SK-N-SH (cell line): ENCODE measurements around the gene PPM1N. TPM values are rescaled to one million over a fixed set of nuclear protein-coding genes. Genes with fewer than 3 reads are reported as not detected.

Experiments used
- CTCF ChIA-PET: fragments of 300-600, 350-600 bp; formaldehyde crosslinking; extraction: SDS; loops from one replicate; lab custom pipeline; 2021; lab: Yijun Ruan, JAX
- POLR2A ChIA-PET: fragments of 350-600 bp; sonication (Branson Sonifier 250); formaldehyde crosslinking; extraction: SDS; loops from one replicate; lab custom pipeline; 2020; ENCODE audit warnings: antibody characterized with exemption, inconsistent platforms; lab: Yijun Ruan, JAX
- DNase-seq: peaks from one replicate; pipeline ENCODE4 v3.0.0; 2012
- H2AFZ ChIP-seq: fragments of 200-600 bp; sonication (generic); 2 replicates; pipeline ENCODE4 v1.8.1; 2016; ENCODE audit warnings: antibody characterized with exemption, mild to moderate bottlenecking, low read depth
- H3F3A ChIP-seq: fragments of 200-600 bp; sonication (generic); replicated peaks from 2 replicates; pipeline ENCODE3; 2016; ENCODE audit warnings: antibody characterized with exemption, mild to moderate bottlenecking; ENCODE audit not compliant: insufficient read depth
- H3K27ac ChIP-seq, 2 experiments: fragments of 200-500 bp in 1 of 2; fragments of 200-600 bp in 1 of 2; sonication (Bioruptor generic) in 1 of 2; sonication (generic), shearing (Covaris generic) in 1 of 2; 2 replicates each; pipeline versions ENCODE4 v1.5.1 to v1.6.1; 2014 to 2016; ENCODE audit warnings: low read depth in 2 of 2, inconsistent platforms in 1 of 2, low read length in 1 of 2, mild to moderate bottlenecking in 1 of 2, mixed read lengths in 1 of 2
- H3K27me3 ChIP-seq: fragments of 200-600 bp; sonication (generic), shearing (Covaris generic); 2 replicates; pipeline ENCODE4 v1.6.1; 2016; ENCODE audit warnings: mixed run types; ENCODE audit not compliant: insufficient read depth
- H3K36me3 ChIP-seq, 2 experiments: fragments of 200-500 bp in 1 of 2; fragments of 200-600 bp in 1 of 2; sonication (Bioruptor generic) in 1 of 2; sonication (generic) in 1 of 2; replicated peaks in 1 of 2; 2 replicates each; pipeline versions ENCODE3 to v1.5.1; 2014 to 2016; ENCODE audit warnings: low read length in 1 of 2, mild to moderate bottlenecking in 1 of 2; ENCODE audit not compliant: insufficient read depth in 2 of 2, control insufficient read depth in 1 of 2
- H3K4me1 ChIP-seq, 2 experiments: fragments of 200-500 bp in 1 of 2; fragments of 200-600 bp in 1 of 2; sonication (Bioruptor generic) in 1 of 2; sonication (generic), shearing (Covaris generic) in 1 of 2; 2 replicates each; pipeline versions ENCODE4 v1.5.1 to v1.6.1; 2014 to 2016; ENCODE audit warnings: low read depth in 1 of 2, low read length in 1 of 2, mixed run types in 1 of 2; ENCODE audit not compliant: insufficient read depth in 2 of 2, control insufficient read depth in 1 of 2
- H3K4me2 ChIP-seq: fragments of 200-600 bp; sonication (generic), shearing (Covaris generic); 2 replicates; pipeline ENCODE4 v1.6.1; 2017; ENCODE audit warnings: mixed run types
- H3K4me3 ChIP-seq, 2 experiments: fragments of 200-500 bp in 1 of 2; fragments of 200-600 bp in 1 of 2; sonication (Bioruptor generic) in 1 of 2; sonication (generic), shearing (Covaris generic) in 1 of 2; 2 replicates each; pipeline versions ENCODE4 v1.5.1 to v1.8.1; 2014 to 2016; ENCODE audit warnings: low read depth in 2 of 2, inconsistent platforms in 1 of 2, low read length in 1 of 2, mild to moderate bottlenecking in 1 of 2, mixed read lengths in 1 of 2, moderate library complexity in 1 of 2
- H3K79me2 ChIP-seq: fragments of 200-600 bp; sonication (generic); 2 replicates; pipeline ENCODE4 v1.8.1; 2017; ENCODE audit warnings: mild to moderate bottlenecking; ENCODE audit not compliant: insufficient read depth
- H3K9ac ChIP-seq: fragments of 200-600 bp; sonication (generic); 2 replicates; pipeline ENCODE4 v1.6.1; 2017; ENCODE audit warnings: mixed run types
- H3K9me2 ChIP-seq: fragments of 200-600 bp; sonication (generic); 2 replicates; pipeline ENCODE4 v1.6.1; 2017; ENCODE audit warnings: mixed run types
- H3K9me3 ChIP-seq: fragments of 200-600 bp; sonication (generic); 2 replicates; pipeline ENCODE4 v1.6.1; 2017; ENCODE audit warnings: mixed run types, mild to moderate bottlenecking, moderate library complexity
- H4K20me1 ChIP-seq: fragments of 200-600 bp; sonication (generic); 2 replicates; pipeline ENCODE4 v1.6.1; 2017; ENCODE audit warnings: mild to moderate bottlenecking, mixed run types; ENCODE audit not compliant: insufficient read depth
- EP300 ChIP-seq, 2 experiments: IDR thresholded peaks; 2 replicates each; pipeline versions ENCODE4 v1.4.0 to v1.6.1; 2012; ENCODE audit warnings: borderline replicate concordance in 1 of 2, low read depth in 1 of 2, low read length in 1 of 2
- FOXJ3 ChIP-seq: sonication (generic); formaldehyde crosslinking; IDR thresholded peaks from 2 replicates; pipeline ENCODE4 v1.5.1; 2020; ENCODE audit warnings: mild to moderate bottlenecking, missing genetic modification reagents
- IRF3 ChIP-seq: fragments of 150-350 bp; IDR thresholded peaks from 2 replicates; pipeline ENCODE4 v1.6.1; 2016; ENCODE audit warnings: mild to moderate bottlenecking, low read depth, low read length
- NRF1 ChIP-seq: IDR thresholded peaks from 2 replicates; pipeline ENCODE4 v1.6.1; 2012; ENCODE audit warnings: low read depth, mild to moderate bottlenecking, low read length
- PBX3 ChIP-seq: IDR thresholded peaks from 2 replicates; pipeline ENCODE4; 2012
- POLR2AphosphoS5 ChIP-seq: IDR thresholded peaks from 2 replicates; pipeline ENCODE4 v1.6.1; 2012; ENCODE audit warnings: low read depth, low read length
- RFX5 ChIP-seq: IDR thresholded peaks from 2 replicates; pipeline ENCODE4 v1.6.1; 2012; ENCODE audit warnings: mild to moderate bottlenecking, improper control_type of control experiment, low read length
- RXRA ChIP-seq: IDR thresholded peaks from 2 replicates; pipeline ENCODE4 v1.4.0; 2012; ENCODE audit warnings: low read depth, mild to moderate bottlenecking, borderline replicate concordance
- SMC3 ChIP-seq: IDR thresholded peaks from 2 replicates; pipeline ENCODE4 v1.6.1; 2012; ENCODE audit warnings: low read depth, low read length, improper control_type of control experiment
- YY1 ChIP-seq: IDR thresholded peaks from 2 replicates; pipeline ENCODE4 v1.4.0; 2012; ENCODE audit warnings: low read depth, mild to moderate bottlenecking
- WGBS: methylation state at CpG from one replicate; pipeline ENCODE4 v1.1.6; 2017; ENCODE audit warnings: low lambda C conversion rate; 5-methylcytosine and 5-hydroxymethylcytosine counted together
- polyA plus RNA-seq, 3 experiments: library from polyadenylated mRNA; depleted of rRNA; stranded (reverse); fragments of >200 nt; gene quantifications; 2 replicates each; pipeline ENCODE4 v1.2.3, GENCODE V29; 2012

The PPM1N gene
- polyA plus RNA-seq, 1 of the 3 experiments (the other 2 are of a cell fraction): 10.3 TPM

GRCh38 chr19:45527731-45528130 lies 29.5 kb downstream of the PPM1N start (continued):
- TF ChIP-seq RXRA (no peak), FOXJ3 (no peak), IRF3 (no peak), SMC3 (no peak), RFX5 (no peak), EP300 (IDR thresholded peaks at IDR 0.05; ENCODE audit: borderline replicate concordance in 1 of 2, low read depth in 1 of 2, low read length in 1 of 2) (no peak)
- TF ChIP-seq, all 33 proteins: peak for 0

- POLR2A ChIA-PET: no interaction called here
- no peak overlapping the region for H3K4me2 ChIP-seq
- H2AFZ ChIP-seq: no peak overlapping the region
- CTCF ChIA-PET: interaction anchor here (1.1 to 1.3 kb wide), 3 partner anchors 8 to 43 kb away, joined by 3 read pairs; no protein-coding TSS in a partner anchor
- no peaks in the 10 kb centered on the region; a peak in 1 of 4 replicates for H3K4me1 ChIP-seq
- no peak for DNase-seq
- H3K9me2 ChIP-seq: no peaks in the 10 kb centered on the region
- no peaks in the 10 kb centered on the region for H3K79me2 ChIP-seq
- peaks cover 21 to 41% of the 10 kb centered on the region in 2 experiments for H3K36me3 ChIP-seq
- TF ChIP-seq PBX3: peak; percentile 64
- TF ChIP-seq NRF1: no peak
- TF ChIP-seq YY1: no peak
- H3K9ac ChIP-seq: no peak overlapping the region
- peaks cover 24% of the 10 kb centered on the region for H3F3A ChIP-seq
- no peak overlapping the region for H3K4me3 ChIP-seq
- no peak overlapping the region for H3K27ac ChIP-seq
- peaks cover 13% of the 10 kb centered on the region; the same call in 1 of the 2 replicates for H4K20me1 ChIP-seq
- no peaks in the 10 kb centered on the region for H3K27me3 ChIP-seq
- H3K9me3 ChIP-seq: no peaks in the 10 kb centered on the region
- WGBS: 81% methylated on average over 17 of the region's 17 CpGs
These were observed 30.0 kb downstream of the PPM1N start for GRCh38 chr19:45528149-45528743.

- H4K20me1 ChIP-seq: peaks cover 9% of the 10 kb centered on the region; the same call in 1 of the 2 replicates
- H3K36me3 ChIP-seq: peaks cover 21 to 37% of the 10 kb centered on the region in 2 experiments
- no peak overlapping the region for H3K9ac ChIP-seq
- 73% methylated on average over 35 of the region's 49 CpGs for WGBS
- H3K4me2 ChIP-seq: no peak overlapping the region
- no peak overlapping the region for H2AFZ ChIP-seq
- no peaks in the 10 kb centered on the region for H3K79me2 ChIP-seq
- H3F3A ChIP-seq: peaks cover 21% of the 10 kb centered on the region
- H3K27me3 ChIP-seq: no peaks in the 10 kb centered on the region
- no peaks in the 10 kb centered on the region for H3K9me3 ChIP-seq
- no peaks in the 10 kb centered on the region; a peak in 1 of 4 replicates for H3K4me1 ChIP-seq
- 0 out of 2 replicates have a peak, but pooled peaks have one; percentile 5 for TF ChIP-seq POLR2AphosphoS5
- TF ChIP-seq IRF3: no peak
- no peak for DNase-seq
- POLR2A ChIA-PET: no interaction called here
- no peaks in the 10 kb centered on the region for H3K9me2 ChIP-seq
- H3K4me3 ChIP-seq: no peak overlapping the region
- H3K27ac ChIP-seq: no peak overlapping the region
- CTCF ChIA-PET: interaction anchor here (1.1 to 1.5 kb wide), 3 partner anchors 28 to 114 kb away, joined by 3 to 4 read pairs (median 3); no protein-coding TSS in a partner anchor
These were observed 30.6 kb downstream of the PPM1N start for GRCh38 chr19:45528744-45529419.
